ENCODE measurements around the gene KDM4E.
"Not testable (repeated sequence)": the region's sequence is repeated elsewhere in the genome, so short reads cannot be mapped to it uniquely, and the experiment has no call there.

KDM4E gene

GRCh38 chr11:95042906-95043305 lies 17.8 kb downstream of the KDM4E start:
- TF ChIP-seq GATA2 (IDR thresholded peaks at IDR 0.05; ENCODE audit: low read depth, low read length), result no peak
- TF ChIP-seq GATA3 (IDR thresholded peaks at IDR 0.05; ENCODE audit: low read depth, low read length), result no peak

DNA sequence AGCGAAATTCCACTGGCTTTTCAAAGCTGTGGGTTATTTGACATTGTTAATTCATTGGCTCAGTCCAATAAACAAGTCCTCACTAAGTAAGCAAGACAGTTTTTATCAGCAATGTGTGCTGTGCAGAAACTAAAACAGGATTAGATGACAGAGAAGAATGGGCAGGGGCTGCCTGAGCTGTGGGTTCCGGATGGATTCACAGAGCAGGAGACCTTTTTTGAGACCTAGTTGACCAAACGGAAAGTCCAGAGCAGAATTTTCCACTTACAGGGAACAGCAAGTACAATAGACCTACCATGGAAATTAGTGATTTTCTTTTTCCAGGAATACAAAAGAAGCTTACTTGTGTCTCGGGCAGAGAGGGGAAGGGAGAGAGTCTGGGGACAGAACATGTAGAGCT lies 19.0 kb downstream of the KDM4E start:
- TF ChIP-seq GATA2 (IDR thresholded peaks at IDR 0.05; ENCODE audit: low read depth, low read length) (no peak), GATA3 (IDR thresholded peaks at IDR 0.05; ENCODE audit: low read depth, low read length) (no peak)

GRCh38 chr11:95045812-95046211 lies 20.8 kb downstream of the KDM4E start:
- TF ChIP-seq GATA2 (IDR thresholded peaks at IDR 0.05; ENCODE audit: low read depth, low read length) (no peak), GATA3 (IDR thresholded peaks at IDR 0.05; ENCODE audit: low read depth, low read length) (no peak)

GRCh38 chr11:95049122-95049521 lies 24.1 kb downstream of the KDM4E start, which contains the start of gene KDM4F:
Gene KDM4F, plus strand, starts transcription at chr11:95049422.
- not testable (repeated sequence) for TF ChIP-seq GATA3, GATA2 (IDR thresholded peaks at IDR 0.05; ENCODE audit: low read depth, low read length)

DNA sequence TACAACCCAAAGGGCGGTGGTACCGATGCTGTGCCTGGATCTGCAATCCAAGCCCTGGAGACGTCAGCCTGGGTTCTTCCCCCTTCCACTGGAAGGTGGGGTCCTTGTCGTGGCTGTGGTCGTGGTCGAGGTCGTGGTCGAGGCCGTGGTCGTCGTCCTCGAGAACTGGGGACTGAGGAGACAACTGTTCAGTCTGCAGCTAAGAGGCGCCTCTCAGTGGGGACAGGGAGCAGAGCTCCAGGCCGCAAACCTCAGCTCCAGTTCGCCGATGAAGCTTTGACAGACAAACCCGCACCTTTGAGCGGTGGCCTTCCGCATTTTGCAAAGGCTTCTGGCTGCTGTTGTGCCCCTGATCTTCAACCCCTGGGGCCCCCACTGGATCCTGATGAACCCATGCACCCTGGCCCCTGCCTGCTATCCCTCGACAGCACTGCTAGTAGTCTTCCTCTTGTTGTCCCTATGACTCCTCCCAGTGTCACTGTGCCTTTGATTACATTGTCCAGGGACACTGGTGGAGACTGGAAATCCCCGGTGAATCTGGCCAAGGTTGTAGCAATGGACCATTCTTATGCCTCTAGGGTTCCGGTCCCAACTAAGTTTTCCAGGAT lies 25.6 kb downstream of the KDM4E start:
- TF ChIP-seq GATA3 (IDR thresholded peaks at IDR 0.05; ENCODE audit: low read depth, low read length), result no peak
- no peak for TF ChIP-seq GATA2 (IDR thresholded peaks at IDR 0.05; ENCODE audit: low read depth, low read length)

- TF ChIP-seq GATA3 (IDR thresholded peaks at IDR 0.05; ENCODE audit: low read depth, low read length), result no peak
Measured at GRCh38 chr11:95054356-95054755, 29.3 kb downstream of the KDM4E start.

DNA sequence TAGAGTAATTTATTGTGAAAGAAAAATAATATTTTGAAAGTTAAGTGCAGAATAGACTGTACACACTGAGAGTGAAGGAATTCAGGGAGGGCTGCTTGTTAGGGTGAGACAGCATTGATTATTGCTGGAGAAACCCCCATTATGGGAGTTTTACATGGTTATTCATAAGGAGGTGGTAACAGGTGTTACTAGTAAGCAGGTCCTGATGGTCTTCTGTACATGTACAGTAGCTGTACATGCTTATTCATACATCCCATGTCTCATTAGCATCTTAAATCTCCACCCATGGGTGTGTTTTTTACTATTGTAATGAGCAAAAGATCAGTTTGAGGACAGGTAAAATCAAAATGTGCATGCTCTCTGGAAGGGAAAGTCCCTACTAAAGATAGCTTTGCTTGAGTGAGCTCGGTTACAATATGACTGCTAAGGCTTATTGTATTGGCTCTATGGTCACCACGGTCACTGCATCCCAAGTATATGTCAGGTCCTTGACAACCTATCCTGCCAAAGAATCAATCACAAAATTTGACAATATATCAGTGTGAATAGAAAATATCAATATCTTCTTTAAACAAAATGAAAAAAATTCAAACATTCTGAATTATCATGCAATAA lies 30.3 kb downstream of the KDM4E start:
- TF ChIP-seq GATA2 (IDR thresholded peaks at IDR 0.05; ENCODE audit: low read depth, low read length) (no peak), GATA3 (IDR thresholded peaks at IDR 0.05; ENCODE audit: low read depth, low read length) (no peak)

DNA sequence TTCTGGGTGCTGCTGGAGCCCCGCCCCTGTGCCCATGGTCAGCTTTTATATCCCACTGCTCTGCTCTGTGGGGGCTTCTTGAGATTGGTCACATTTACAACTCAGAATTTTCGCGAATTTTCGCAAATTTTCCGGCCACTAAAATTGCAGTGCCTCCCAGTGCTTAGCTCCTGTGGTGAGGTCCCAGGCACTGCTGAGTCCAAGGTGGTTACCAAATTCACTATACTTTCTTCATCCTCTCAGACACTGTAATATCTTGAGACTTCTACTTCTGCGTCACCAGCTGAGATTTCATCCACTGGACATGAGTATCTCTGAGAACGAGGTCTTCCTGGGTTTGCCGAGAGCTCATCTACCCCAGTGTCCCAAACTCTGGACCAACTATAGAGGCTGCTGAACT lies 32.9 kb downstream of the KDM4E start:
- TF ChIP-seq GATA3 (IDR thresholded peaks at IDR 0.05; ENCODE audit: low read depth, low read length), result no peak
- TF ChIP-seq GATA2 (IDR thresholded peaks at IDR 0.05; ENCODE audit: low read depth, low read length), result no peak

GRCh38 chr11:95058621-95059020 lies 33.6 kb downstream of the KDM4E start:
- no peak for TF ChIP-seq GATA3 (IDR thresholded peaks at IDR 0.05; ENCODE audit: low read depth, low read length)
- no peak for TF ChIP-seq GATA2 (IDR thresholded peaks at IDR 0.05; ENCODE audit: low read depth, low read length)

DNA sequence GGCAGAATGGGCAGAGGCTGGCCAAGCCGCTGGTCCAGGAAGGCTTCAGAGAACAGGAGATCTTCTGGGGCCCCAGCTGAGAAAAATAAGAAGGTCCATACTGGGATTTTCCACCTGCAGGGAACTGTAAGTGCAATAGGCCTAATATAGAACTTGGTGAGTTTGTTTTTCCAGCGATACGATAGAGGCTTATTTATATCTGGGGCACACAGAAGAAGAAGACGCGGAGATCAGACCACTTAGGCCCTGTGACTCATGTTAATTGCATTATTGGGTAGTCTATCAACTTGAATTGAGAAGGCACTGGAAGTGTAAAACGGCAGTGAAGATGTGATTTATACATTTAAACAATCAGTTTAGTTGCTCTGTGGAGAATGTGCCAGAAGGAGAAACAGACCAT lies 34.0 kb downstream of the KDM4E start:
- TF ChIP-seq GATA3 (IDR thresholded peaks at IDR 0.05; ENCODE audit: low read depth, low read length) (no peak), GATA2 (IDR thresholded peaks at IDR 0.05; ENCODE audit: low read depth, low read length) (no peak)

DNA sequence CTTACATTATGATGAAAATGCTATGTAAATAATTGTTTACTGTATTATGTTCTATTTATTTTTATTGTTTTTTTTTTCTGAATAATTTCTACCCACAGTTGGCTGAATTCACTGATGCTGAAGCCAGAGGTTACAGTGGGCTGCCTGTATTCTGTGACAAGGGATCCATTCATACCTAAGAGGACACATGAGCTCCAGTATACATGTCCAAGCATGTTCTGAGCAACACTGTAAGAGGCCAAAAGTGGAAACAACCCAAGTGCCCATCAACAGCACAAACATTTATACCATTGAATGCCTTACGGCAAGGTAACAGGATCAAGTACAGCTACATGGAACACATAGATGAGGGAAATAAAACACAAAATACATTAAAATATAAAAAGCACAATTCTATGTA lies 40.3 kb downstream of the KDM4E start:
- TF ChIP-seq GATA2 (IDR thresholded peaks at IDR 0.05; ENCODE audit: low read depth, low read length) (no peak), GATA3 (IDR thresholded peaks at IDR 0.05; ENCODE audit: low read depth, low read length) (no peak)

GRCh38 chr11:95066716-95067038 lies 41.6 kb downstream of the KDM4E start, which contains the start of gene SRSF8:
Gene SRSF8, plus strand, starts transcription at chr11:95066919. Its CDS starts 308 bp downstream, at chr11:95067227.
- TF ChIP-seq GATA3 (IDR thresholded peaks at IDR 0.05; ENCODE audit: low read depth, low read length) (no peak), GATA2 (IDR thresholded peaks at IDR 0.05; ENCODE audit: low read depth, low read length) (no peak)

DNA sequence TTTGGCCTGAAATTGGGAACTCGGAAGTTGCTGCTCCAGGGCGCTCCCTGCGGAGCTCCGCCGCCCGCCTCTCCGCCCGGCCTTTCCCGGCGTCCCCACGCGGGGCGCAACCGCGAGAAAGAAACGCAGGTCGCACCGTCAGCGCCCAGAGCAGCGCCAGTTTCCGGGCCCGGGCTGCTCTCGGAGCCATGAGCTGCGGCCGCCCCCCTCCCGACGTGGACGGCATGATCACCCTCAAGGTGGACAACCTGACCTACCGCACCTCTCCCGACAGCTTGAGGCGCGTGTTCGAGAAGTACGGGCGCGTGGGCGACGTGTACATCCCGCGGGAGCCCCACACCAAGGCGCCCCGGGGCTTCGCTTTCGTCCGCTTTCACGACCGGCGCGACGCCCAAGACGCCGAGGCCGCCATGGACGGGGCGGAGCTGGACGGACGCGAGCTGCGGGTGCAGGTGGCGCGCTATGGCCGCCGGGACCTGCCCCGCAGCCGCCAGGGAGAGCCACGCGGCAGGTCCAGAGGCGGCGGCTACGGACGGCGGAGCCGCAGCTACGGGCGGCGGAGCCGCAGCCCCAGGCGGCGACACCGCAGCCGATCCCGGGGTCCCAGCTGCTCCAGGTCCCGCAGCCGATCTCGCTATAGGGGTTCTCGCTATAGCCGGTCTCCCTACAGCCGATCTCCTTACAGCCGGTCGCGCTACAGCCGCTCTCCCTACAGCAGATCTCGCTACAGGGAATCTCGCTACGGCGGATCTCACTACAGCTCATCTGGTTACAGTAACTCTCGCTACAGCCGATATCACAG lies 42.2 kb downstream of the KDM4E start:
- TF ChIP-seq GATA3 (IDR thresholded peaks at IDR 0.05; ENCODE audit: low read depth, low read length), result no peak

DNA sequence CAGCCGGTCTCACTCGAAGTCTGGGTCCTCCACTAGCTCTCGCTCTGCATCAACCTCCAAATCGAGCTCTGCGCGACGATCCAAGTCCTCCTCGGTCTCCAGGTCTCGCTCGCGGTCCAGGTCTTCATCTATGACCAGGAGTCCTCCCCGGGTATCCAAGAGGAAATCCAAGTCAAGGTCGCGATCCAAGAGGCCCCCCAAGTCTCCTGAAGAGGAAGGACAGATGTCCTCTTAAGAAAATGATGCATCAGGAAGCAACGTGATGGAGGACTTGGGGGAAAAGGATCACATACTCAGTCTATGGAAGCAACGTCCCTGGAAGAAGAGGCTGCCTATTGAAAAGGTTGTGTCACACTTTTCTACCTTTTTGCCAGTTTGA lies 42.8 kb downstream of the KDM4E start:
- TF ChIP-seq GATA3 (IDR thresholded peaks at IDR 0.05; ENCODE audit: low read depth, low read length) (no peak), GATA2 (IDR thresholded peaks at IDR 0.05; ENCODE audit: low read depth, low read length) (no peak)

DNA sequence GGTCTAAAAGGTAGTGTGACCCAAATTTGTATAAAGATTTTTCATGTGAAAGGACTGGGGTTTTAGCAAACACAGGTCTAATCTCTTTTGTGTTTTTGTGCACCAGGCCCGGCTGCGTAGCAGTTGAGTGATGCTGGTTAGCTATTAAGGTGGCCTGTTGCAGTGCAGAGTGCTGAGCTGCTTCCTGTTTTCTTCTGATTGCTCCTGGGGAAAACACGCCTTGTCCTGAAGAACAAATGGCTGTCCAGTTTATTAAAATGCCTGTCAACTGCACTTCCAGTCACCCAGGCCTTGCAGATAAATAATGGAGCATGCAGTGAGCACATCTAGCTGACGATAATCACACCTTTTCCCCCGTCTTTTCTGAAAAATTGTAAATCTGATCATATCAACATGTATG lies 43.5 kb downstream of the KDM4E start:
- TF ChIP-seq GATA2 (IDR thresholded peaks at IDR 0.05; ENCODE audit: low read depth, low read length), result no peak
- TF ChIP-seq GATA3 (IDR thresholded peaks at IDR 0.05; ENCODE audit: low read depth, low read length), result no peak
